Neuronal stem cell (in vitro differentiated cells): ENCODE measurements around the gene ETFDH.

ENCODE experiments used
- DNase-seq: peaks from one replicate; pipeline ENCODE4 v3.0.0-alpha.2; 2013; ENCODE audit warnings: low spot score
- H2AFZ ChIP-seq: one replicate; pipeline ENCODE4 v1.6.1; 2013; ENCODE audit warnings: mild to moderate bottlenecking, low read length, inconsistent platforms
- H2AK5ac ChIP-seq: 2 replicates; pipeline ENCODE4 v1.6.1; 2013; ENCODE audit warnings: low read depth, mild to moderate bottlenecking, inconsistent platforms, low read length, moderate library complexity, mixed read lengths
- H2BK120ac ChIP-seq: 2 replicates; pipeline ENCODE4 v1.6.1; 2013; ENCODE audit warnings: low read depth, mild to moderate bottlenecking, inconsistent platforms, low read length, moderate library complexity, mixed read lengths
- H2BK12ac ChIP-seq: one replicate; pipeline ENCODE4 v1.6.1; 2013; ENCODE audit warnings: low read length, inconsistent platforms
- H2BK15ac ChIP-seq: 2 replicates; pipeline ENCODE4 v1.6.1; 2013; ENCODE audit warnings: mild to moderate bottlenecking, low read length, inconsistent platforms, mixed read lengths
- H2BK5ac ChIP-seq: one replicate; pipeline ENCODE4 v1.6.1; 2013; ENCODE audit warnings: inconsistent platforms, mild to moderate bottlenecking, low read length, moderate library complexity
- H3K14ac ChIP-seq: one replicate; pipeline ENCODE4 v1.6.1; 2013; ENCODE audit warnings: low read length, inconsistent platforms
- H3K18ac ChIP-seq: 2 replicates; pipeline ENCODE4 v1.6.1; 2013; ENCODE audit warnings: low read length, inconsistent platforms
- H3K23ac ChIP-seq: 2 replicates; pipeline ENCODE4 v1.6.1; 2013; ENCODE audit warnings: low read depth, mild to moderate bottlenecking, mixed read lengths, low read length, inconsistent platforms; ENCODE audit not compliant: poor library complexity
- H3K27ac ChIP-seq: replicated peaks from 3 replicates; pipeline ENCODE4 v1.5.1; 2013; ENCODE audit warnings: low read length, inconsistent platforms
- H3K27me3 ChIP-seq, 3 experiments: 2 replicates each; pipeline ENCODE4 v1.6.1; 2013; ENCODE audit warnings: low read length in 3 of 3, mild to moderate bottlenecking in 2 of 3, inconsistent platforms in 1 of 3, low read depth in 1 of 3, mixed read lengths in 1 of 3, moderate library complexity in 1 of 3; ENCODE audit not compliant: control insufficient read depth in 3 of 3, insufficient read depth in 3 of 3
- H3K36me3 ChIP-seq, 2 donors: replicated peaks in 1 of 2; 2 replicates each; pipeline ENCODE4 v1.6.1; 2013; ENCODE audit warnings: low read length in 2 of 2; ENCODE audit not compliant: control insufficient read depth in 2 of 2, insufficient read depth in 2 of 2
- H3K4ac ChIP-seq: 2 replicates; pipeline ENCODE4 v1.6.1; 2013; ENCODE audit warnings: inconsistent platforms, mild to moderate bottlenecking, low read length, moderate library complexity
- H3K4me1 ChIP-seq, 2 donors: 1 replicate in 1 of 2; 2 replicates in 1 of 2; pipeline ENCODE4 v1.6.1; 2013; ENCODE audit warnings: low read length in 2 of 2, low read depth in 1 of 2; ENCODE audit not compliant: control insufficient read depth in 2 of 2, insufficient read depth in 1 of 2
- H3K4me2 ChIP-seq: one replicate; pipeline ENCODE4 v1.6.1; 2013; ENCODE audit warnings: mild to moderate bottlenecking, low read length, inconsistent platforms; ENCODE audit not compliant: insufficient read depth, poor library complexity, severe bottlenecking
- H3K4me3 ChIP-seq, 2 donors: 2 replicates each; pipeline ENCODE4 v1.5.1; 2013; ENCODE audit warnings: low read length in 2 of 2, mild to moderate bottlenecking in 2 of 2, inconsistent platforms in 1 of 2, moderate library complexity in 1 of 2
- H3K79me1 ChIP-seq: one replicate; pipeline ENCODE4 v1.6.1; 2013; ENCODE audit warnings: low read depth, mild to moderate bottlenecking, inconsistent platforms, low read length, moderate library complexity
- H3K9ac ChIP-seq: one replicate; pipeline ENCODE4 v1.6.1; 2013; ENCODE audit warnings: mild to moderate bottlenecking, low read depth, low read length, inconsistent platforms; ENCODE audit not compliant: poor library complexity
- H3K9me3 ChIP-seq, 2 donors: replicated peaks in 1 of 2; 2 replicates each; pipeline versions ENCODE3 to v1.6.1; 2013; ENCODE audit warnings: low read length in 2 of 2, mild to moderate bottlenecking in 2 of 2, inconsistent platforms in 1 of 2, low read depth in 1 of 2, mixed read lengths in 1 of 2, moderate library complexity in 1 of 2; ENCODE audit not compliant: control insufficient read depth in 2 of 2, insufficient read depth in 1 of 2
- H4K8ac ChIP-seq: one replicate; pipeline ENCODE4 v1.6.1; 2013; ENCODE audit warnings: low read depth, mild to moderate bottlenecking, inconsistent platforms, low read length, moderate library complexity
- H4K91ac ChIP-seq: one replicate; pipeline ENCODE4 v1.6.1; 2013; ENCODE audit warnings: low read length, low read depth, mild to moderate bottlenecking, inconsistent platforms; ENCODE audit not compliant: poor library complexity
- WGBS, 2 donors: extraction: QIAGEN DNeasy Blood & Tissue Kit; methylation state at CpG; one replicate each; pipeline ENCODE4 v1.1.7; 2013; ENCODE audit warnings: missing lambda C conversion rate in 2 of 2, mixed read lengths in 1 of 2; ENCODE audit not compliant: insufficient read length in 2 of 2, insufficient replicate concordance in 1 of 2; ENCODE audit errors: extremely low coverage in 2 of 2; 5-methylcytosine and 5-hydroxymethylcytosine counted together

ETFDH gene

GRCh38 chr4:158714937-158715336, 42.8 kb downstream of the ETFDH start:
- Histone ChIP-seq H3K14ac (no peak overlapping the region), H3K9me3 (no peaks in the 10 kb centered on the region), H2BK5ac (no peak overlapping the region), H3K4me1 (no peaks in the 10 kb centered on the region), H4K91ac (no peak overlapping the region), H3K4ac (no peak overlapping the region), H2BK12ac (no peak overlapping the region), H2AFZ (no peak overlapping the region), H3K36me3 (peaks cover 27 to 98% of the 10 kb centered on the region in 2 donors), H2BK120ac (no peak overlapping the region), H3K4me3 (no peak overlapping the region), H3K9ac (no peak overlapping the region), H4K8ac (no peak overlapping the region), H3K79me1 (no peaks in the 10 kb centered on the region), H3K27me3 (no peaks in the 10 kb centered on the region), H3K23ac (no peak overlapping the region), H3K27ac (no peak overlapping the region), H3K4me2 (no peak overlapping the region), H2AK5ac (no peak overlapping the region), H3K18ac (no peak overlapping the region), H2BK15ac (no peak overlapping the region)
- WGBS, 2 donors = no CpG with 5 or more reads among the region's 4 CpGs
- no peak for DNase-seq

GRCh38 chr4:158715802-158716201, 43.7 kb downstream of the ETFDH start:
- Histone ChIP-seq H2BK120ac (no peak overlapping the region), H3K9me3 (no peaks in the 10 kb centered on the region), H2AFZ (no peak overlapping the region), H2BK12ac (no peak overlapping the region), H3K4me1 (no peaks in the 10 kb centered on the region), H3K79me1 (no peaks in the 10 kb centered on the region), H3K27me3 (no peaks in the 10 kb centered on the region), H2BK5ac (no peak overlapping the region), H3K14ac (no peak overlapping the region), H4K8ac (no peak overlapping the region), H3K9ac (no peak overlapping the region), H2BK15ac (no peak overlapping the region), H3K23ac (no peak overlapping the region), H2AK5ac (no peak overlapping the region), H3K36me3 (peaks cover 26 to 96% of the 10 kb centered on the region in 2 donors), H3K18ac (no peak overlapping the region), H3K4me2 (no peak overlapping the region), H3K27ac (no peak overlapping the region), H4K91ac (no peak overlapping the region), H3K4me3 (no peak overlapping the region), H3K4ac (no peak overlapping the region)
- no peak for DNase-seq
- WGBS, 2 donors = no CpG with 5 or more reads among the region's 3 CpGs

- Histone ChIP-seq H3K79me1 (peaks cover 2% of the 10 kb centered on the region), H3K4me3 (no peak overlapping the region)
Observed at GRCh38 chr4:158721680-158722079, 49.6 kb downstream of the ETFDH start.

DNA sequence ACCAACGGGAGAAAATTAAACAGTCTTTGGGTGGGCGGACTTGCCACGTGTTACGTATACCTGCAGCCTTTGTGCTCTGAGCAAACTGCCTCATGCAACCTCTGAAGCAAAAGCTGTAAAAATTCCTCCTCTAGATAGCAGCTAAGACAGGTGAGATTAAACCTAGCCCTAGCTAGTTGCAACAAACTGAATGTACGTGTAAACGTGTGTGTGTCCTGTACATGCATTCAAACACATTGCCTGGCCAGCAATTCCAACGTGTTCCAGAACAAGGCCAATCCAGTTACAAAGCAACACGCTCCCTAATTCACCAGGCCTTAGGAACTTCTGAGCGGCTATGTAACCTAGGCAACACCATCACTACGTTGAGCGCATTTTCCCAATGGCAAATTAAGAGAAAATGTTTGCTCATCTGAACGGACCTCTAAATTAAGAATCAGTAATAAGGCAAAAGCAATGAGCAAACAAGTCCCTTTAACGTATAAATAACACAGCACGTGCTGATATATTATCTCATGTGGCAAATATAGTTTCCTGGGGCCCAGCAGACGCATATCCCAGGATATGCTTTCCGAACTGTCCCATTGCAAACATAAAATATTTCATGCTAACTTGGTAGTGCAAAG, 50.3 kb downstream of the ETFDH start:
- peak; percentile 23 for DNase-seq

More at GRCh38 chr4:158721680-158722079, 49.6 kb downstream of the ETFDH start:
- no peak overlapping the region for H2BK5ac ChIP-seq
- H3K14ac ChIP-seq = no peak overlapping the region
- H4K91ac ChIP-seq = no peak overlapping the region
- WGBS, 2 donors = no CpG with 5 or more reads among the region's 1 CpG
- H2BK15ac ChIP-seq = no peak overlapping the region
- no peaks in the 10 kb centered on the region for H3K9me3 ChIP-seq
- H2BK120ac ChIP-seq = no peak overlapping the region
- no peak overlapping the region for H2AK5ac ChIP-seq
- no peak overlapping the region for H2AFZ ChIP-seq
- H4K8ac ChIP-seq = no peak overlapping the region
- no peak overlapping the region for H3K18ac ChIP-seq
- no peak overlapping the region for H3K9ac ChIP-seq
- H3K36me3 ChIP-seq = peaks cover 16 to 49% of the 10 kb centered on the region in 2 donors
- H3K4me1 ChIP-seq = peaks cover 0 to 3% of the 10 kb centered on the region in 2 donors
- no peak overlapping the region for H3K4ac ChIP-seq
- no peak overlapping the region for H3K4me2 ChIP-seq
- H3K23ac ChIP-seq = no peak overlapping the region
- no peak overlapping the region for H3K27ac ChIP-seq
- DNase-seq = no peak
- H2BK12ac ChIP-seq = no peak overlapping the region
- H3K27me3 ChIP-seq = no peaks in the 10 kb centered on the region

More for the DNA sequence above, 50.3 kb downstream of the ETFDH start:
- Histone ChIP-seq H4K91ac (no peak overlapping the region), H2BK15ac (no peak overlapping the region), H3K79me1 (peaks cover 2% of the 10 kb centered on the region), H2AFZ (peak overlapping the region; percentile 92), H2BK5ac (no peak overlapping the region), H3K4me2 (peak overlapping the region; percentile 81), H3K4me1 (peaks cover 0 to 3% of the 10 kb centered on the region in 2 donors), H3K36me3 (peaks cover 16 to 42% of the 10 kb centered on the region in 2 donors), H3K18ac (no peak overlapping the region), H3K27me3 (no peaks in the 10 kb centered on the region), H2BK12ac (no peak overlapping the region), H3K9ac (no peak overlapping the region), H3K4me3 (peak overlapping the region; percentile 62 to 95), H3K9me3 (no peaks in the 10 kb centered on the region), H3K14ac (no peak overlapping the region), H2AK5ac (no peak overlapping the region), H3K23ac (no peak overlapping the region), H4K8ac (no peak overlapping the region), H2BK120ac (no peak overlapping the region), H3K27ac (no peak overlapping the region), H3K4ac (no peak overlapping the region)
- no CpG with 5 or more reads among the region's 16 CpGs for WGBS, 2 donors
